Neural crest cell (in vitro differentiated cells): ENCODE results near the gene RNF123. TPM values are rescaled to one million over a fixed set of nuclear protein-coding genes. Genes with fewer than 3 reads are reported as not detected.

Experiments used
- DNase-seq: peaks from one replicate; pipeline ENCODE4 v3.0.0; 2021; ENCODE audit warnings: low read depth, mixed read lengths, low spot score
- H3K27ac Mint-ChIP-seq: one replicate; pipeline ENCODE4 v1.8.0; 2021; ENCODE audit warnings: mild to moderate bottlenecking, mixed read lengths; ENCODE audit not compliant: unreplicated experiment
- H3K27me3 Mint-ChIP-seq: 2 replicates; pipeline ENCODE4 v1.8.0; 2021; ENCODE audit warnings: low read depth, mild to moderate bottlenecking, mixed read lengths
- H3K36me3 Mint-ChIP-seq: 2 replicates; pipeline ENCODE4 v1.8.0; 2021; ENCODE audit warnings: low read depth, mild to moderate bottlenecking, mixed read lengths
- H3K4me1 Mint-ChIP-seq: 2 replicates; pipeline ENCODE4 v1.8.0; 2021; ENCODE audit warnings: mixed read lengths
- H3K4me3 Mint-ChIP-seq: one replicate; pipeline ENCODE4 v1.8.0; 2021; ENCODE audit warnings: mild to moderate bottlenecking, mixed read lengths
- H3K9me3 Mint-ChIP-seq: 2 replicates; pipeline ENCODE4 v1.8.0; 2021; ENCODE audit warnings: mixed read lengths
- CTCF ChIP-seq: fragments of 200-600 bp; sonication (generic); conservative IDR thresholded peaks from 2 replicates; pipeline ENCODE4 v1.5.0; 2021; ENCODE audit warnings: antibody characterized with exemption, mild to moderate bottlenecking
- total RNA-seq: library from RNA; stranded (reverse); gene quantifications from 2 replicates; pipeline ENCODE4 v1.2.1, GENCODE V29; 2021

The RNF123 gene
- total RNA-seq, 1 donor from 2014 or later, result 42.4 TPM

DNA sequence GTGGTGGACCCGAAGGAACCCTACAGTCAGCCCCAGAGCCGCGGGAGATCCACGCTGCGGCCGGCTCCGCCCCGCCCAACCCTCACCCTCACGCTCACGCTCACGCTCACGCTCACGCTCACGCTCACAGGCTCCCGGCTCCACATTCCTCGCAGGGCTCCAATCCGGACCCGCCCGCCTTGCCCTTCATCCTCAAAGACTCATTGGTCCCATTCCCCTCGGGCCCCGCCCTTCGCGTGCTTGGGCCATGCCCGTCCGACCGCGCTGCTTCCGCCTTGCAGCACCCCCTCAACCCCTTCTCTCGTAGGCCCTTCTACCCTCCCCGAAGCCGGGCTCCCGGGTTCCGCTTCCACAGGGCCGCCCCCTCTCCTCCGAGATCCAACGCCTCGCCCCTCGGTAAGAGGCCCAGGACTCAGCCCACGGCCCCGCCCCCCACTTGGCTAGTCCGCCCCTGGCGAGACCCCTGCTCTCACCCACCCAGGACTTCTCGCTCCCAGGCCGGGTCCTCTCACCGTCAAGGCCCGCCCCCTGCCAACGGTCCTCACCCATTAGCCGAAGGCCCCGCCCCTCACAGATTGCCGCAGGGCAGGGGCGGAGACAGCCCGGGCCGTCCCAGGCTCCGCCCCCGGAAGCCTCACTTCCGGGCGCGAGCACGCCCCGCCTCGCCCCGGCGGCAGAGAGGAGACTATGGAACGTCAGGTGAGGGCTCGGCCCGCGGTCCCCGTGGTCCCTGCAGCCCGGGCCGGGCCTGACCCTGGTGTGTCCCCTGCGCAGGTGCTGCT is 15.5 kb upstream of the RNF123 start, which contains the start of gene APEH:
TSS of gene APEH (plus strand) at position 637 of the 782 bp plus-strand sequence. CDS start at position 688, 51 bp downstream.
- peak; percentile 98 for DNase-seq
- H3K9me3 Mint-ChIP-seq, result no peaks in the 10 kb centered on the region

DNA sequence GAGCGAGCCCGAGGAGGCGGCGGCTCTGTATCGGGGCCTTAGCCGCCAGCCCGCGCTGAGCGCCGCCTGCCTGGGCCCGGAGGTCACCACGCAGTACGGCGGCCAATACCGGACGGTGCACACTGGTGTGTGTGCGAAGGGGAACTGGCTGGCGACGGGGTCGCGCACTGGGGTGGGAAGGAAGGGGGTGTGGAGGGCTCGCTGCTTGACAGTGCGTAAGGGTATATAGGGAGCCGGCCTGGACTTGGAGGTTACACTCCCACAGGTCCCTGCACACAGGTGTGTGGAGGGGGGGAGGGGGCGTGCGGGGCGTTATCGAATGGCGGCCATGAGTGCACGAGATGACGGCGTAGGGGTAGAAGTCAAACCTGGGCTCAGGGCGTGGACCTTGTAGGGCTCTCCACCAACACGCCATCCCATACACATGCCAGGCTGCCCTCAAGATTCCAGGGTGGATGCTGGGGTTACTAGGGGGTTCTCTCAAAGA is 14.8 kb upstream of the RNF123 start:
- peaks cover 27% of the 10 kb centered on the region for H3K4me1 Mint-ChIP-seq
- peak overlapping the region; percentile 98 for H3K4me3 Mint-ChIP-seq
- H3K27me3 Mint-ChIP-seq, result peaks cover 2% of the 10 kb centered on the region
- no peak overlapping the region for H3K27ac Mint-ChIP-seq
- H3K36me3 Mint-ChIP-seq, result no peaks in the 10 kb centered on the region
- H3K9me3 Mint-ChIP-seq, result no peaks in the 10 kb centered on the region
- DNase-seq, result no peak
- no peak for TF ChIP-seq CTCF

More for the DNA sequence above, 15.5 kb upstream of the RNF123 start, which contains the start of gene APEH:
- no peaks in the 10 kb centered on the region for H3K36me3 Mint-ChIP-seq
- TF ChIP-seq CTCF, result no peak
- H3K4me3 Mint-ChIP-seq, result peak within 1 kb of the TSS; percentile 98
- H3K4me1 Mint-ChIP-seq, result peaks cover 27% of the 10 kb centered on the region
- H3K27ac Mint-ChIP-seq, result peak within 1 kb of the TSS; percentile 95
- peaks cover 2% of the 10 kb centered on the region for H3K27me3 Mint-ChIP-seq

DNA sequence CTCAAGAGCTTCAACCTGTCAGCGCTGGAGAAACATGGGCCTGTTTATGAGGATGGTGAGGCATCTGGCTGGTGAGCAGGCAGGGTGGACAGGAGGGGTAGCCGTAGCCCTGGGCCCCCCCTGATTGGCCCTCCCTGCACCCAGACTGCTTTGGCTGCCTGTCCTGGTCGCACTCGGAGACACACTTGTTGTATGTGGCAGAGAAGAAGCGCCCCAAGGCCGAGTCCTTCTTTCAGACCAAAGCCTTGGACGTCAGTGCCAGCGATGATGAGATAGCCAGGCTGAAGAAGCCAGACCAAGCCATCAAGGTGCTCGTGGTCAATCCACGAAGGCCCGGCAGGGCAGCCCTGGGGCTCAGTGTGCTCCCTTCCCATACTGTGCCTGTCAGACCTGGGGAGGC is 13.4 kb upstream of the RNF123 start:
- H3K4me1 Mint-ChIP-seq, result peaks cover 27% of the 10 kb centered on the region
- TF ChIP-seq CTCF, result no peak
- H3K27ac Mint-ChIP-seq, result peak overlapping the region; percentile 78
- H3K4me3 Mint-ChIP-seq, result peak overlapping the region; percentile 98
- no peak for DNase-seq
- H3K27me3 Mint-ChIP-seq, result peaks cover 2% of the 10 kb centered on the region
- no peaks in the 10 kb centered on the region for H3K9me3 Mint-ChIP-seq
- peaks cover 5% of the 10 kb centered on the region for H3K36me3 Mint-ChIP-seq

DNA sequence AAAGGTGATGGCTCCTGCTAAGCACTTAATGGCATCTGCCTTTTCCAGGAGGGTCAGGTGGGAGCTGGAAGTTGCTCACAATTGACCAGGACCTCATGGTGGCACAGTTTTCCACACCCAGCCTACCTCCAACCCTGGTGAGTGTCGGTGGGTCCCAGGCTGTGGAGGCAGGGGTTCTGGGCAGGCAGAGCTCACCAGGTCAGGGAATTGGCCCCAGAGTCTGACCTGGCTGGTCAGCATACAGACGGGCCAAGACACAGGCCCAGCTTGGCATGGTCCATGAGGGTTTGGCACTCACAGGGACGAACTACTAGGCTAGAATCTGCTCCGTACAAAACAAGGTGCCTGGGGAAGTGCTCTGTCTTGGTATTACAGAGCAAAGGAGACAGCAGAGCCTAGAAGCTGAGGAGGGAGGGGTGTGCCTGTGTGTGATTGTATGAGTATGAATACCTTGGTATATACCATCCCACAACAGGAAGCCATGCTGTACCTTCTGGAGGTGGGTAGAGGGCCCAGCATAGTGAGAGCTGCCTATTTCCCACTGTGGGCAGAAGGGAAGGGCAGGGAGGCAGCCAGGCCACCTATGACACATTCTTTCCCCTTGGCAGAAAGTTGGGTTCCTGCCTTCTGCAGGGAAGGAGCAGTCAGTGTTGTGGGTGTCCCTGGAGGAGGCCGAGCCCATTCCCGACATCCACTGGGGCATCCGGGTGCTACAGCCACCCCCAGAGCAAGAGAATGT is 8.7 kb upstream of the RNF123 start:
- H3K27me3 Mint-ChIP-seq, result peaks cover 4% of the 10 kb centered on the region
- no peak for DNase-seq
- H3K4me1 Mint-ChIP-seq, result no peaks in the 10 kb centered on the region
- no peak overlapping the region for H3K27ac Mint-ChIP-seq
- no peaks in the 10 kb centered on the region for H3K9me3 Mint-ChIP-seq
- peaks cover 5% of the 10 kb centered on the region for H3K36me3 Mint-ChIP-seq
- H3K4me3 Mint-ChIP-seq, result no peak overlapping the region
- no peak for TF ChIP-seq CTCF

DNA sequence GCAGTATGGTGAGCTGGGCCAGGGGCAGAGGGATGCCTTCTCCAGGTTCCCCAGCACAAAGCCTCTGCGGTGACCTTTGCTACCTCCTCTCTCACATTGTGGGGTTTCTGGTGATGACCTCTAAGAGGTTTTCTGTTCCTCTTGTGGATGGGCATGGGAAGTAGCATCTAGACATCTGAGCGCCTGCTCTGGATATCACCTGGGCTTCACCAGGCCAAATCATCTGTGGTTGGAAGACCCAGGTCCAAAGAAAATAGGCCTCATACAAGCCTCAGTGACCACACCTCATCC is 8.2 kb upstream of the RNF123 start:
- no peak overlapping the region for H3K4me3 Mint-ChIP-seq
- peaks cover 5% of the 10 kb centered on the region for H3K36me3 Mint-ChIP-seq
- TF ChIP-seq CTCF, result no peak
- peaks cover 4% of the 10 kb centered on the region for H3K27me3 Mint-ChIP-seq
- H3K4me1 Mint-ChIP-seq, result no peaks in the 10 kb centered on the region
- H3K27ac Mint-ChIP-seq, result no peak overlapping the region
- no peaks in the 10 kb centered on the region for H3K9me3 Mint-ChIP-seq
- no peak for DNase-seq
